ENCODE results near the gene CCDC81.
"Not testable (repeated sequence)": the region's sequence is repeated elsewhere in the genome, so short reads cannot be mapped to it uniquely, and the experiment has no call there.

Gene CCDC81

GRCh38 chr11:86374586-86374985 is at the start of gene CCDC81:
TSS of gene CCDC81 (plus strand) at chr11:86374887. CDS start at chr11:86375164, 277 bp downstream.
- DNase-seq (ENCODE audit: low read depth in 2 of 2) = no peak

GRCh38 chr11:86335131-86335767 is 39.4 kb upstream of the CCDC81 start:
- DNase-seq (ENCODE audit: low read depth in 2 of 2) = no peak

GRCh38 chr11:86337227-86337626 is 37.5 kb upstream of the CCDC81 start:
- DNase-seq (ENCODE audit: low read depth in 2 of 2) = no peak

- no peak for DNase-seq (ENCODE audit: low read depth in 2 of 2)
These were observed 33.3 kb upstream of the CCDC81 start for GRCh38 chr11:86341382-86341781.

GRCh38 chr11:86346513-86346912 is 28.2 kb upstream of the CCDC81 start:
- no peak for DNase-seq (ENCODE audit: low read depth in 2 of 2)

GRCh38 chr11:86355256-86355655 is 19.4 kb upstream of the CCDC81 start:
- DNase-seq (ENCODE audit: low read depth in 2 of 2) = no peak

- DNase-seq (ENCODE audit: low read depth in 2 of 2) = not testable (repeated sequence)
These were observed 17.3 kb upstream of the CCDC81 start for GRCh38 chr11:86357412-86357811.

GRCh38 chr11:86358720-86359119 is 16.0 kb upstream of the CCDC81 start:
- no peak for DNase-seq (ENCODE audit: low read depth in 2 of 2)

- no peak for DNase-seq (ENCODE audit: low read depth in 2 of 2)
These were observed 13.8 kb upstream of the CCDC81 start for GRCh38 chr11:86360775-86361395.

GRCh38 chr11:86363424-86363823 is 11.3 kb upstream of the CCDC81 start:
- DNase-seq (ENCODE audit: low read depth in 2 of 2) = no peak

GRCh38 chr11:86365546-86365945 is 9.1 kb upstream of the CCDC81 start:
- no peak for DNase-seq (ENCODE audit: low read depth in 2 of 2)

- no peak for DNase-seq (ENCODE audit: low read depth in 2 of 2)
These were observed 5.0 kb upstream of the CCDC81 start for GRCh38 chr11:86369668-86370067.

GRCh38 chr11:86370171-86370570 is 4.5 kb upstream of the CCDC81 start:
- DNase-seq (ENCODE audit: low read depth in 2 of 2) = no peak

GRCh38 chr11:86370922-86371594 is 3.6 kb upstream of the CCDC81 start:
- no peak for DNase-seq (ENCODE audit: low read depth in 2 of 2)

GRCh38 chr11:86372041-86372440 is 2.6 kb upstream of the CCDC81 start:
- DNase-seq (ENCODE audit: low read depth in 2 of 2) = no peak

GRCh38 chr11:86372586-86372985 is 2.1 kb upstream of the CCDC81 start:
- no peak for DNase-seq (ENCODE audit: low read depth in 2 of 2)

- no peak for DNase-seq (ENCODE audit: low read depth in 2 of 2)
These were observed 618 bp upstream of the CCDC81 start for GRCh38 chr11:86374069-86374468.

GRCh38 chr11:86377972-86378371 is 3.3 kb downstream of the CCDC81 start:
- no peak for DNase-seq (ENCODE audit: low read depth in 2 of 2)

- no peak for DNase-seq (ENCODE audit: low read depth in 2 of 2)
These were observed 5.8 kb downstream of the CCDC81 start for GRCh38 chr11:86380295-86381059.

GRCh38 chr11:86383041-86383955 is 8.6 kb downstream of the CCDC81 start:
- no peak for DNase-seq (ENCODE audit: low read depth in 2 of 2)

- no peak for DNase-seq (ENCODE audit: low read depth in 2 of 2)
These were observed 11.6 kb downstream of the CCDC81 start for GRCh38 chr11:86386283-86386682.
